ENCODE measurements around the gene FBXW5. TPM values are rescaled to one million over a fixed set of nuclear protein-coding genes. Genes with fewer than 3 reads are reported as not detected.
A peak's percentile ranks its signal among the peaks of the same experiment; 100 is the strongest.

FBXW5 gene
- total and polyA plus RNA-seq, 10 of the 15 experiments (the other 5 are each of a cell fraction or from before 2014, with no cell fraction given) = 0.21 to 97.3 (median 44.5) TPM

- TF ChIP-seq, protein P1, sequence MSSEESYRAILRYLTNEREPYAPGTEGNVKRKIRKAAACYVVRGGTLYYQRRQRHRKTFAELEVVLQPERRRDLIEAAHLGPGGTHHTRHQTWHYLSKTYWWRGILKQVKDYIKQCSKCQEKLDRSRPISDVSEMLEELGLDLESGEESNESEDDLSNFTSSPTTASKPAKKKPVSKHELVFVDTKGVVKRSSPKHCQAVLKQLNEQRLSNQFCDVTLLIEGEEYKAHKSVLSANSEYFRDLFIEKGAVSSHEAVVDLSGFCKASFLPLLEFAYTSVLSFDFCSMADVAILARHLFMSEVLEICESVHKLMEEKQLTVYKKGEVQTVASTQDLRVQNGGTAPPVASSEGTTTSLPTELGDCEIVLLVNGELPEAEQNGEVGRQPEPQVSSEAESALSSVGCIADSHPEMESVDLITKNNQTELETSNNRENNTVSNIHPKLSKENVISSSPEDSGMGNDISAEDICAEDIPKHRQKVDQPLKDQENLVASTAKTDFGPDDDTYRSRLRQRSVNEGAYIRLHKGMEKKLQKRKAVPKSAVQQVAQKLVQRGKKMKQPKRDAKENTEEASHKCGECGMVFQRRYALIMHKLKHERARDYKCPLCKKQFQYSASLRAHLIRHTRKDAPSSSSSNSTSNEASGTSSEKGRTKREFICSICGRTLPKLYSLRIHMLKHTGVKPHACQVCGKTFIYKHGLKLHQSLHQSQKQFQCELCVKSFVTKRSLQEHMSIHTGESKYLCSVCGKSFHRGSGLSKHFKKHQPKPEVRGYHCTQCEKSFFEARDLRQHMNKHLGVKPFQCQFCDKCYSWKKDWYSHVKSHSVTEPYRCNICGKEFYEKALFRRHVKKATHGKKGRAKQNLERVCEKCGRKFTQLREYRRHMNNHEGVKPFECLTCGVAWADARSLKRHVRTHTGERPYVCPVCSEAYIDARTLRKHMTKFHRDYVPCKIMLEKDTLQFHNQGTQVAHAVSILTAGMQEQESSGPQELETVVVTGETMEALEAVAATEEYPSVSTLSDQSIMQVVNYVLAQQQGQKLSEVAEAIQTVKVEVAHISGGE (CRISPR knock-in tag; IDR thresholded peaks at IDR 0.05) = no peak
- no peak for TF ChIP-seq CBFB (IDR thresholded peaks at IDR 0.05; ENCODE audit: low read depth)
- TF ChIP-seq YBX1 (IDR thresholded peaks at IDR 0.05) = no peak
- TF ChIP-seq ZNF207 (IDR thresholded peaks at IDR 0.05; ENCODE audit: borderline replicate concordance) = 0 out of 2 replicates have a peak, but pooled peaks have one; percentile 42
- TF ChIP-seq YY1 (IDR thresholded peaks at IDR 0.05; ENCODE audit: low read depth, low read length) = peak; percentile 87
- TF ChIP-seq ZNF384 (IDR thresholded peaks at IDR 0.05; ENCODE audit: borderline replicate concordance, low read depth, low read length) = no peak
- TF ChIP-seq, protein P2, sequence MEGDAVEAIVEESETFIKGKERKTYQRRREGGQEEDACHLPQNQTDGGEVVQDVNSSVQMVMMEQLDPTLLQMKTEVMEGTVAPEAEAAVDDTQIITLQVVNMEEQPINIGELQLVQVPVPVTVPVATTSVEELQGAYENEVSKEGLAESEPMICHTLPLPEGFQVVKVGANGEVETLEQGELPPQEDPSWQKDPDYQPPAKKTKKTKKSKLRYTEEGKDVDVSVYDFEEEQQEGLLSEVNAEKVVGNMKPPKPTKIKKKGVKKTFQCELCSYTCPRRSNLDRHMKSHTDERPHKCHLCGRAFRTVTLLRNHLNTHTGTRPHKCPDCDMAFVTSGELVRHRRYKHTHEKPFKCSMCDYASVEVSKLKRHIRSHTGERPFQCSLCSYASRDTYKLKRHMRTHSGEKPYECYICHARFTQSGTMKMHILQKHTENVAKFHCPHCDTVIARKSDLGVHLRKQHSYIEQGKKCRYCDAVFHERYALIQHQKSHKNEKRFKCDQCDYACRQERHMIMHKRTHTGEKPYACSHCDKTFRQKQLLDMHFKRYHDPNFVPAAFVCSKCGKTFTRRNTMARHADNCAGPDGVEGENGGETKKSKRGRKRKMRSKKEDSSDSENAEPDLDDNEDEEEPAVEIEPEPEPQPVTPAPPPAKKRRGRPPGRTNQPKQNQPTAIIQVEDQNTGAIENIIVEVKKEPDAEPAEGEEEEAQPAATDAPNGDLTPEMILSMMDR (IDR thresholded peaks at IDR 0.05 in 2 of 3, conservative IDR thresholded peaks at IDR 0.05 in 1 of 3; ENCODE audit: control insufficient read depth in 2 of 3, extremely low read depth in 1 of 3, insufficient read depth in 1 of 3, low read depth in 3 of 3, low read length in 3 of 3) = no peak
- TF ChIP-seq, protein P3, sequence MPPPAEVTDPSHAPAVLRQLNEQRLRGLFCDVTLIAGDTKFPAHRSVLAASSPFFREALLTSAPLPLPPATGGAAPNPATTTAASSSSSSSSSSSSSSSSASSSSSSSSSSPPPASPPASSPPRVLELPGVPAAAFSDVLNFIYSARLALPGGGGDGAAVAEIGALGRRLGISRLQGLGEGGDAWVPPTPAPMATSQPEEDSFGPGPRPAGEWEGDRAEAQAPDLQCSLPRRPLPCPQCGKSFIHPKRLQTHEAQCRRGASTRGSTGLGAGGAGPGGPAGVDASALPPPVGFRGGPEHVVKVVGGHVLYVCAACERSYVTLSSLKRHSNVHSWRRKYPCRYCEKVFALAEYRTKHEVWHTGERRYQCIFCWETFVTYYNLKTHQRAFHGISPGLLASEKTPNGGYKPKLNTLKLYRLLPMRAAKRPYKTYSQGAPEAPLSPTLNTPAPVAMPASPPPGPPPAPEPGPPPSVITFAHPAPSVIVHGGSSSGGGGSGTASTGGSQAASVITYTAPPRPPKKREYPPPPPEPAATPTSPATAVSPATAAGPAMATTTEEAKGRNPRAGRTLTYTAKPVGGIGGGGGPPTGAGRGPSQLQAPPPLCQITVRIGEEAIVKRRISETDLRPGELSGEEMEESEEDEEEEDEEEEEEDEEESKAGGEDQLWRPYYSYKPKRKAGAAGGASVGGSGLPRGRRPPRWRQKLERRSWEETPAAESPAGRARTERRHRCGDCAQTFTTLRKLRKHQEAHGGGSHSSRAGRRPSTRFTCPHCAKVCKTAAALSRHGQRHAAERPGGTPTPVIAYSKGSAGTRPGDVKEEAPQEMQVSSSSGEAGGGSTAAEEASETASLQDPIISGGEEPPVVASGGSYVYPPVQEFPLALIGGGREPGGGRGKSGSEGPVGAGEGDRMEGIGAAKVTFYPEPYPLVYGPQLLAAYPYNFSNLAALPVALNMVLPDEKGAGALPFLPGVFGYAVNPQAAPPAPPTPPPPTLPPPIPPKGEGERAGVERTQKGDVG (CRISPR knock-in tag; IDR thresholded peaks at IDR 0.05) = no peak
- no peak for TF ChIP-seq ZBED1 (IDR thresholded peaks at IDR 0.05; ENCODE audit: borderline replicate concordance)
- TF ChIP-seq SMARCA5 (IDR thresholded peaks at IDR 0.05) = peak; percentile 72
- TF ChIP-seq TARDBP (IDR thresholded peaks at IDR 0.05; ENCODE audit: borderline replicate concordance) = no peak
- TF ChIP-seq KLF5 (IDR thresholded peaks at IDR 0.05; ENCODE audit: partially characterized antibody) = no peak
- peak; percentile 80 for TF ChIP-seq ZNF687 (IDR thresholded peaks at IDR 0.05)
- no peak; the same call in none of the 2 replicates for TF ChIP-seq MXI1 (IDR thresholded peaks at IDR 0.05; ENCODE audit: low read depth, low read length)
- TF ChIP-seq SUZ12 (IDR thresholded peaks at IDR 0.05; ENCODE audit: unreplicated experiment) = no peak
- TF ChIP-seq MAX (IDR thresholded peaks at IDR 0.05; ENCODE audit: low read depth, low read length) = peak; percentile 81
Measured at GRCh38 chr9:136991993-136992818, 47.7 kb upstream of the FBXW5 start, which contains the start of gene PAXX (continued).
